Esophagus squamous epithelium (tissue), 4 donors: Measurements from ENCODE around the gene DIPK1C.

Experiments used
- POLR2A ChIP-seq, 4 donors: fragments of 450-650 bp; IDR thresholded peaks; one replicate each; pipeline ENCODE4 v1.6.1; 2017; ENCODE audit warnings: antibody characterized with exemption in 4 of 4, mild to moderate bottlenecking in 4 of 4, moderate library complexity in 3 of 4
- TF ChIP-seq, protein P1 (sequence below), 6 experiments: fragments of 450-650 bp in 4 of 6; fragments of 200-600 bp in 2 of 6; sonication (generic) in 2 of 6; IDR thresholded peaks; one replicate each; pipeline ENCODE4 v1.5.1; 2016 to 2019; ENCODE audit warnings: antibody characterized with exemption in 6 of 6, mild to moderate bottlenecking in 4 of 6, moderate library complexity in 4 of 6

- no peak for TF ChIP-seq POLR2A (IDR thresholded peaks at IDR 0.05)
- TF ChIP-seq, protein P1, sequence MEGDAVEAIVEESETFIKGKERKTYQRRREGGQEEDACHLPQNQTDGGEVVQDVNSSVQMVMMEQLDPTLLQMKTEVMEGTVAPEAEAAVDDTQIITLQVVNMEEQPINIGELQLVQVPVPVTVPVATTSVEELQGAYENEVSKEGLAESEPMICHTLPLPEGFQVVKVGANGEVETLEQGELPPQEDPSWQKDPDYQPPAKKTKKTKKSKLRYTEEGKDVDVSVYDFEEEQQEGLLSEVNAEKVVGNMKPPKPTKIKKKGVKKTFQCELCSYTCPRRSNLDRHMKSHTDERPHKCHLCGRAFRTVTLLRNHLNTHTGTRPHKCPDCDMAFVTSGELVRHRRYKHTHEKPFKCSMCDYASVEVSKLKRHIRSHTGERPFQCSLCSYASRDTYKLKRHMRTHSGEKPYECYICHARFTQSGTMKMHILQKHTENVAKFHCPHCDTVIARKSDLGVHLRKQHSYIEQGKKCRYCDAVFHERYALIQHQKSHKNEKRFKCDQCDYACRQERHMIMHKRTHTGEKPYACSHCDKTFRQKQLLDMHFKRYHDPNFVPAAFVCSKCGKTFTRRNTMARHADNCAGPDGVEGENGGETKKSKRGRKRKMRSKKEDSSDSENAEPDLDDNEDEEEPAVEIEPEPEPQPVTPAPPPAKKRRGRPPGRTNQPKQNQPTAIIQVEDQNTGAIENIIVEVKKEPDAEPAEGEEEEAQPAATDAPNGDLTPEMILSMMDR (IDR thresholded peaks at IDR 0.05) = no peak
Measured at GRCh38 chr18:74488354-74488753, 31.2 kb upstream of the DIPK1C start.
